Stimulated activated CD4-positive, alpha-beta T cell treated with anti-CD3 and anti-CD28 coated beads, Interleukin-2, amount 100 ng/mL, for 48 hours (primary cell): ENCODE results near the gene SGIP1.
"Not testable (repeated sequence)": the region's sequence is repeated elsewhere in the genome, so short reads cannot be mapped to it uniquely, and the experiment has no call there.

ENCODE experiments used
- DNase-seq, 2 donors: peaks; one replicate each; pipeline ENCODE4 v3.0.0-alpha.2; 2020

The SGIP1 gene

GRCh38 chr1:66556161-66556611 lies 22.2 kb downstream of the SGIP1 start:
- DNase-seq = no peak

GRCh38 chr1:66557157-66557556 lies 23.2 kb downstream of the SGIP1 start:
- DNase-seq = no peak

DNA sequence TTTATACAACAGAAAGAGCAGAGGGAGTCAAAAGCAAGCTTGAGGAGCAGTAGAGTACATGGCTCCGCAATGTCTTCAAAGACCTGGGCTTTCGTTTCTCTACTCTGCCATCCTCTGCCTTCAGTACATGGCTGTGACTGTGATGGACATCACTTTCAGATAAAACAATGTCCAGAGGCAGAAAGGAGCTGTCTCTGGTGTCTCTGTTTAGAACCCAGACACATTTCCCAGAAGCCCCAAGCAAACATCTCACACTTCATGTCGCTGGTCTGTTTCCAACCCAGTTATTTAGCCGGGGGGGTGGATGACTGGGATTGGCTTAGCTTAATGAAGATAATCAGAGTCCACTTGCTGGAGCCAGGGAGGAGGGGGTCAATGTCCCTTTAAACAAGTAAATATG lies 25.6 kb downstream of the SGIP1 start:
- no peak for DNase-seq

DNA sequence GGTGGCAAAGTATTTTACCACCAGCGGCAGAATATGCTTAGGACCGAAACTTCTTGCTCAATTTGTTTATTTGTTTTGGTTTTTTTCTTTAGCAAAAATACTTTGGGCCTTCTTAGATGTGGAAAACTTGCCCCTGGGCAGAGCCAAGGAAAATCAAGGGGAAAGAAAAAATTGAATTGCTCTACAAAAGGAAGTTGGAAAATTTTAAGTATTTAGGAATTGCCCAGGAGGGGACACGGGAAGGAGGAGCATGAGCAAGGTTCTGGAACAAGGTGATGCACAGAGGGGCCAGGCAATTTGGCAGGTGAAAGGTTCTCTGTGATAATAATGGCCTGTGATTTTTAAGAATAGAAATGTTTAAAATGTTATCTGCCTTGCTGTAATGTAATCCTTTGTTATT lies 28.6 kb downstream of the SGIP1 start:
- DNase-seq = no peak

GRCh38 chr1:66563094-66563800 lies 29.3 kb downstream of the SGIP1 start:
- no peak for DNase-seq

GRCh38 chr1:66563941-66564630 lies 30.1 kb downstream of the SGIP1 start:
- no peak for DNase-seq

- DNase-seq = no peak
Observed at GRCh38 chr1:66570196-66570595, 36.2 kb downstream of the SGIP1 start.

DNA sequence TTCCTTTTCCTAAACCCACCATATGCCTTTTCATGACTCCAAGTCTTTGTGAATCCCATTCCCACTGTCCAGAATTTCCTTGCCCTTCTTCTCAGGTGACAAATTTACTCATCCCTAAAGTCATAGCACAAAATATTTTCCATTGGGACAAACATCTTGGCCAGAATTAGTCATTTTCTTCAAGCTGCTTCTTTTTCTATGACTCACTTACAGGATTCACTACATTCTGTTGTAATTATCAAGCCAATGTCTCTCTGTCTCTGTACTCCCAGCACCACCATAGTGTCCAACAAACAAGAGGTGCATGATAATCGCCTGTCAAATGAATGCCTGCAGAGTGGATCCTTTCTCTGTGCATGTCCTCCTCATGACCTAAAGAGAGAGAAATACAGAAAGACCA lies 37.8 kb downstream of the SGIP1 start:
- no peak for DNase-seq

- DNase-seq = no peak
Observed at GRCh38 chr1:66575739-66576138, 41.8 kb downstream of the SGIP1 start.

DNA sequence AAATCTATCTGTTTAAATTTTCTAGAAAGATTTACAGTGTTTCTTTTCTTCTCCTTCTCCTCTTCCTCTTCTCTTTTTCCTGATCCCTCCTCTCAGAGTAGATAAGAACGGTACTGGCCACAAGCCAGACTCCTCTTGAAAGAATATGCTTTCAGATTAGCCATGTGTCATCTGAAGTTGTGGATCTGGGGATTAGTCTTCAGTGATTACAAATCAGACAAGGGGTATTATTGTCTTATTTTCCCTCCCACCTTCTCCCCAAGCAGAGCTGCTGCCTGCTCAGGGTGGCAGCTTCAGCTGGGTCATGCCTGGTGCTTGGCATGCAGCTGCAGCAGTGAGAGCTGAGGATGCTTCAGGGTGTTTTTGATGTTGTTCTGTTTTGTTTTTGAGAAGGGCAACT lies 42.7 kb downstream of the SGIP1 start:
- DNase-seq = no peak

GRCh38 chr1:66578841-66579240 lies 44.9 kb downstream of the SGIP1 start:
- no peak for DNase-seq

DNA sequence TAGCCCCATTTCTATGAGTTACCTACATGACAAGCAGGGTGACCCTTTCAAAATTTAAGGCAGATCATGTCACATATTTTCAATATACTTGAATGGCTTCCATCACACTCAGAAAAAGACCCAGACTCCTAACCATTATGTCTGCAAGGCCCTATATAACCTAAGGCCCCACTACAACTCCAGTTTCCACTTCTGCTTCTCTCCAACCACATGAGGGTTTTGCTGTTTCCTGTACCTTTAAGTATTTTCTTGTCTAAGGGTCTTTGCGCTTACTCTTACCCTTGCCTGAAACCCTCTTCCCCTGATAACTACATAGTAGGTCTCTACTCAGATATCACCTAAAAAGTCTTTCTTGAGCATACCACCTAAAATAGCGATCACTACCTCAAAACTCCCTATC lies 46.1 kb downstream of the SGIP1 start:
- DNase-seq = no peak

- no peak for DNase-seq
Observed at GRCh38 chr1:66583021-66583420, 49.1 kb downstream of the SGIP1 start.

- DNase-seq = no peak
Observed at GRCh38 chr1:66585002-66585401, 51.0 kb downstream of the SGIP1 start.

DNA sequence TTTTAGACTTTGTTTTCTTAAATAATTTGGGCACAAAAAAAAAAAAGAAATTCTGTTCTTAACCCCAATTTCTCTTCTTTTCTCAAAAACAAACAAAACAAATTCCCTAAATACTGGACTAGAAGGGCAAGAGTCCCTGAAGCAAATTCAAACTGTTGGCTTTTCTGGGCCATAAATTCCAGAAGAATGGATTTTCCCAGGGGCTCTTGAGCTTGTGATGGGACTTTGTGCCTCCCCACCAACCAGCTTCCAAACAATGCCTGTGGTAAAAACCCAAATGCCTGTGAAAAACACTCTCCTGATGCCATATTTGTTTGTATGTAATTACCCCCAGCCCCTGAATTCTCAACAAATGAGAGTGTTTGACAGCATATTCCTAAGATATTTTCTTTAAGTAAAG lies 55.4 kb downstream of the SGIP1 start:
- DNase-seq = no peak

DNA sequence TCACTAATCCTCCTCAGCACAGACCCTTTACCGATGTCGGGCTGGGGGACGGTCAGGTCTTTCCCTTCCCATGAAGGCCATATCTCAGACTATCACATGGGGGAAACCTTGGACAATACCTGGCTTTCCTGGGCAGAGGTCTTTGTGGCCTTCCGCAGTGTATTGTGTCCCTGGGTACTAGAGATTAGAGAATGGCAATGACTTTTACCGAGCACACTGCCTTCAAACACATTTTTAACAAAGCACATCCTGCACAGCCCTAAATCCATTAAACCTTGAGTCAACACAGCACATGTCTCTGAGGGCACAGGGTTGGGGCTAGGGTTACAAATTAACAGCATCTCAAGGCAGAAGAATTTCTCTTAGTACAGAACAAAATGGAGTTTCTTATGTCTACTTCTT lies 58.2 kb downstream of the SGIP1 start:
- DNase-seq = not testable (repeated sequence)

- DNase-seq = no peak
Observed at GRCh38 chr1:66596191-66596590, 62.2 kb downstream of the SGIP1 start.

DNA sequence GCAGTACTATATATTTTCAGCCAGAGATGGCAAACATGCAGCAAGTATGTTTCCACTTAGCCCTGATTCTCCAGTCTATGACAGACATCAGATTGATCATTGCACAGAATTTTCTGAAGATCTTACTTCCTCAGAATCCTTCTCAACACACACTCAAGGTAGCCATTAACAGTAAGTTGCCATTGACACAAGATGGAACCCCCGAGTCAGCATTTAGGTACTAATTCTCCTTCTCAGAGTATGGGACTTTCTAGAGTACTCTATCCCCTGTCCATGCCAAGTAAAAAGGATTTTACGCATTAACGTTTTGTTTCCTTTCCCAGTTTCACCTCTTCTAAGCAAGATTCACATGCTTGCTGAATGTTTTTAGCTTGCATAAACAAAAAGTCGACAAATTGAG lies 63.5 kb downstream of the SGIP1 start:
- DNase-seq = no peak

DNA sequence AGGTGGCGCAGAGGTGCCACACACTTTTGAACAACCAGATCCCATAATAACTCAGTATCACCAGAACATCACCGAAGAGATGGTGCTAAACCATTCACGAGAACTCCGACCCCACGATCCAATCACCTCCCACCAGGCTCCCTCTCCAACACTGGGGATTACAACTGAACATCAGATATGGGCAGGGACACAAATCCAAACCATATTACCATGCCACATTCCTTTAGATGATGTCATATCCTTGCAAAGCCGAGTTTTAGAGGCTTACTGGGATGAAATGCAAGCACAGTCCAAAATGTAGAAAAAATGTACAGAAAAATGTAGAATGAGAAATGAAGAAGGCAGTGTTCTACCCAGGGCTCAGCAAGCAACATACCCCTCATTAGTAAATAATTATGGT lies 64.7 kb downstream of the SGIP1 start:
- no peak for DNase-seq

GRCh38 chr1:66599346-66599745 lies 65.4 kb downstream of the SGIP1 start:
- DNase-seq = no peak

DNA sequence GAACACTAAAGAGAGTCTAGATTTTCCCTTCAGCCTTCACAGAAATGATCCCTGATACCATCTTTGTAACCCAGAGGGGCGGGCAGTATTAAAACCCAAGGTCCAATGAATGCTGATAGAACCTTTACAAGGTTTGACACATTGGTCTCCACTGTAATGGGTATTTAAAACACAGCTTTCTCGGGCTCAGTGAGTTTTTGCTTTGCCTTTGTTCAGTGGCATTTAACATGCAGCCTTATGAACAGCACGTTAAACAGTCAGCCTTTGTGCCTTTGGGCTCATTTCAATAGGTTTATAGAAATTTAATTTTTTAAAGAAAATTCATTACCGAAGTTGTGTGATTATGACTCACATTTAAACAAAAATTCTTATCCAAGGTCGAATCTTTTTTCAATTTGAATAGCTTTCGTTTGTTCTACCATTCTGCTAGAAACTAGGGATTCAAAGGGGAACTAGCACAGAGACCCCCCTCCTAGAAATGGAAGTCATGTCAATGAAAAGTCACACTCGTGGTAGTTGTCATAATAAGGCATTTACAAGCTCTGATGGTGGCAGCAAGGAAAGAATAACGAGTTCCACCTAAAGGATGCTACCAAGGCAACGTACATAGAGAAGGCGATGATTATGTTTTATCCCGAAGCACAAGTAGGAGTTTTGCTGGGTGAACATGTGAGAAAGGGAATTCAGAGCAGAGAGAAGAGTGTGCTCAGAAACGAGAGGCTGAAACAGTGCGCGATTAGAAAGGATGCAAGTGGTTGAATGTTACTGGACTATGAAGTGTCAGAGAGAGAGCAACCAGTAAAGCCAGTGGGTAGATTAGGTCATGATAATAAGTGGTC lies 66.2 kb downstream of the SGIP1 start:
- DNase-seq = no peak

DNA sequence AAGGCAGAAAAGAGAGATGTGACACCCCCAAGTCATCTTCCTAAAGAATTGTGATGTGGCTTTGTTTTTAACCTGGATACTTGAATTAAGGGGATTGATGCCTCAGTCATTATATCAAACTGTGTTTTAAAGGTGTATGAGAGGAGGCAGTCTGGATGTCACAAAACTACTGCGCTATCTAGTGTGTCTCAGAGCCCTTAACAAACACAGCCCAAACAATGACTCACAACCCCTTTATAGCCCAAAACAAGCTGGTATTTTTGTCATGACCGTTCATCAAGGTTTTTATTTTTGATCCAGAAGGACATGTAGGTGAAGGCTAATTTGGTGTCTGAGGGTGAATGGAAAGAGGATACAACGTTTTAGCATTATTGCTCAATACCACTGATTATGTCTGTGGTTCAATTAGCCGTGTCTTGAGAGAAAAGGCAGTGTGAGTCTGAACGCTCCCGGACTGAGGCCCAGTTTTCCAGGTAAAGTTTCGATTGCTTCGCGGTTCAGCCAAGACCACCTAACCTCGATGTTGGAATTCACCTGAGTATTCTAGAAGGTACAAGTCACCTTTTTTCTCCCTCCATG lies 71.6 kb downstream of the SGIP1 start:
- no peak for DNase-seq

GRCh38 chr1:66606362-66607065 lies 72.6 kb downstream of the SGIP1 start:
- no peak for DNase-seq
